Naive thymus-derived CD4-positive, alpha-beta T cell (primary cell): ENCODE data around the gene AXDND1. TPM values are rescaled to one million over a fixed set of nuclear protein-coding genes. Genes with fewer than 3 reads are reported as not detected.

Experiments used
- ATAC-seq: fragments of 150-1000 bp; cut with Tn5 transposase; 2 replicates; pipeline ENCODE4 v1.10.0; 2021; ENCODE audit warnings: mild to moderate bottlenecking, moderate library complexity
- CTCF ChIA-PET: fragments of 350-600 bp; sonication (Branson Sonifier 250); formaldehyde crosslinking; loops from one replicate; lab custom pipeline; 2021; ENCODE audit warnings: antibody characterized with exemption; lab: Charles Lee
- POLR2A ChIA-PET: fragments of 350-600 bp; sonication (Branson Sonifier 250); formaldehyde crosslinking; loops from one replicate; lab custom pipeline; 2021; ENCODE audit warnings: antibody characterized with exemption, inconsistent platforms; lab: Charles Lee
- DNase-seq, 9 donors: peaks; one replicate each; pipeline versions ENCODE4 v3.0.0 to v3.0.0-alpha.2; 2020 to 2022; ENCODE audit warnings: mixed read lengths in 1 of 9
- H3K27ac ChIP-seq: one replicate; pipeline ENCODE4 v1.7.0; 2013; ENCODE audit warnings: mild to moderate bottlenecking, low read depth, low read length, moderate library complexity
- H3K27me3 ChIP-seq, 2 donors: one replicate each; pipeline ENCODE4 v1.7.0; 2013; ENCODE audit warnings: low read length in 2 of 2, mild to moderate bottlenecking in 2 of 2, moderate library complexity in 2 of 2; ENCODE audit not compliant: control insufficient read depth in 2 of 2, insufficient read depth in 2 of 2
- H3K36me3 ChIP-seq, 3 experiments: 1 replicate in 2 of 3; 2 replicates in 1 of 3; pipeline ENCODE4 v1.7.0; 2013; ENCODE audit warnings: low read length in 3 of 3, mild to moderate bottlenecking in 3 of 3, moderate library complexity in 1 of 3; ENCODE audit not compliant: insufficient read depth in 3 of 3, control insufficient read depth in 2 of 3
- H3K4me1 ChIP-seq, 2 donors: one replicate each; pipeline ENCODE4 v1.7.0; 2013; ENCODE audit warnings: low read length in 2 of 2, mild to moderate bottlenecking in 2 of 2, moderate library complexity in 1 of 2; ENCODE audit not compliant: control insufficient read depth in 2 of 2, insufficient read depth in 2 of 2
- H3K4me3 ChIP-seq: 2 replicates; pipeline ENCODE4 v1.7.0; 2013; ENCODE audit warnings: mild to moderate bottlenecking, low read length
- H3K9me3 ChIP-seq, 3 experiments: 1 replicate in 2 of 3; 2 replicates in 1 of 3; pipeline ENCODE4 v1.7.0; 2013; ENCODE audit warnings: low read length in 3 of 3; ENCODE audit not compliant: control insufficient read depth in 2 of 3
- H3K27ac Mint-ChIP-seq, 9 donors: one replicate each; pipeline ENCODE4 v1.8.0; 2020 to 2022; ENCODE audit warnings: mixed read lengths in 9 of 9, mild to moderate bottlenecking in 8 of 9, moderate library complexity in 5 of 9, inconsistent platforms in 2 of 9
- H3K27me3 Mint-ChIP-seq, 5 donors: one replicate each; pipeline ENCODE4 v1.8.0; 2021 to 2022; ENCODE audit warnings: mixed read lengths in 5 of 5, mild to moderate bottlenecking in 1 of 5
- H3K36me3 Mint-ChIP-seq, 5 donors: one replicate each; pipeline ENCODE4 v1.8.0; 2020 to 2022; ENCODE audit warnings: mixed read lengths in 5 of 5, mild to moderate bottlenecking in 3 of 5, inconsistent platforms in 1 of 5
- H3K4me1 Mint-ChIP-seq, 7 donors: one replicate each; pipeline ENCODE4 v1.8.0; 2020 to 2022; ENCODE audit warnings: mixed read lengths in 7 of 7, mild to moderate bottlenecking in 3 of 7, inconsistent platforms in 1 of 7
- H3K4me3 Mint-ChIP-seq, 10 donors: one replicate each; pipeline ENCODE4 v1.8.0; 2020 to 2022; ENCODE audit warnings: mild to moderate bottlenecking in 10 of 10, mixed read lengths in 10 of 10, moderate library complexity in 6 of 10, inconsistent platforms in 2 of 10
- H3K9me3 Mint-ChIP-seq, 11 donors: one replicate each; pipeline ENCODE4 v1.8.0; 2020 to 2022; ENCODE audit warnings: mixed read lengths in 11 of 11, mild to moderate bottlenecking in 4 of 11, inconsistent platforms in 1 of 11, moderate library complexity in 1 of 11
- intact Hi-C, 2 donors: fragments of 100-400 bp; cut with micrococcal nuclease; formaldehyde crosslinking; loops; one replicate each; pipeline ENCODE4 v1.15.1; 2023
- polyA plus RNA-seq, 2 donors: library from polyadenylated mRNA; unstranded; fragments of 300-500 nt; fragmentation: Illumina TruSeq; gene quantifications; one replicate each; pipeline ENCODE4 v1.2.3, GENCODE V29; 2021
- total RNA-seq, 6 experiments: library from RNA in 5 of 6; stranded (reverse) in 5 of 6; gene quantifications; 1 replicate in 5 of 6; 2 replicates in 1 of 6; pipeline ENCODE4 v1.2.3 and lab custom pipeline; 2021 to 2026

Gene AXDND1
- total and polyA plus RNA-seq, 7 experiments from 2014 or later = 0.98 to 2.3 (median 1.3) TPM; not detected in 4

DNA sequence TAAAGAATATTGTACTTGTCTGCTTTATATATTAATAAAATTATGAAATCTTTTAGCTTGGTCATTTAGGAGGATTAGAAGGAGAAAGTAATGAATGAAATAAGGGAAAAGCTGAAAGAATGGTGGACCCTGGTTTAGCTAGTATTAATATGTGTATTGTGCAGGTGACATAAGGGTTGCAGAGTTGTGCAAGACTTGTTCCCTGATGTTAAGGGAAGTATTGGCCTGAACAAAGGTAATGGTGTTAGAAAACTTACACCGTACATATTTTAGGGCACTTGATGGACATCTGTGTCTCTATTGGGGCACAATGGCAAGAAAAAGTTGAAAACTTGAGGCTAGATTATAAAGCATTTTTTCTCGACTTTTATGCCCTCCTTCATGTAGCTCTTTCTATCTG lies 39.9 kb upstream of the AXDND1 start:
- no peaks in the 10 kb centered on the region for H3K27me3 ChIP-seq
- ATAC-seq (no peak), DNase-seq (no peak)
- intact Hi-C loops = no loop called here
- no peaks in the 10 kb centered on the region for H3K9me3 ChIP-seq
- no peak overlapping the region for H3K4me3 ChIP-seq
- H3K36me3 ChIP-seq = peaks cover 0 to 33% (median 0%) of the 10 kb centered on the region in 3 experiments
- H3K27ac ChIP-seq = no peak overlapping the region
- H3K9me3 Mint-ChIP-seq = peaks cover 0 to 10% (median 0%) of the 10 kb centered on the region in 11 donors
- no peaks in the 10 kb centered on the region for H3K4me1 ChIP-seq
- H3K27ac Mint-ChIP-seq = no peak overlapping the region
- peaks cover 9 to 68% (median 50%) of the 10 kb centered on the region in 5 donors for H3K36me3 Mint-ChIP-seq
- POLR2A ChIA-PET = no interaction called here
- no peak overlapping the region for H3K4me3 Mint-ChIP-seq
- H3K4me1 Mint-ChIP-seq = peaks cover 14 to 52% (median 39%) of the 10 kb centered on the region in 7 donors
- CTCF ChIA-PET = no interaction called here
- H3K27me3 Mint-ChIP-seq = no peaks in the 10 kb centered on the region

DNA sequence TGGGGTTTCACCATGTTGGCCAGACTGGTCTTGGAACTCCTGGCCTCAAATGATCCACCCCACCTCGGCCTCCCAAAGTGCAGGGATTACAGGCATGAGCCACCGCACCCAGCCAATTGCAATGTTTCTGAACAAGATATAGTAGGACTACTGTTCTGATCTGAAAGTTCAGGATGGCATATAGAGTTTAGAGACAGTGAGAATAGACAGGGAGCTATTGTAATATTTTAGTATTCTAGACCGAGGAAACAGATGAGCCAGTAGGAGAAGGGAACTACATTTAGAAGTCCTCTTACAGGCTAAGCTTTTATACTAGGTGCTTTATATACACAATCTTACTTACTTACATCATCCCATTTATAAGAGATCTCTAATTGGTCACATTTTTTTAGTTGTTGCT lies 39.0 kb upstream of the AXDND1 start:
- ChIA-PET CTCF (interaction anchor here (0.7 to 0.9 kb wide), 2 partner anchors 26 to 31 kb away, joined by 3 read pairs; no protein-coding TSS in a partner anchor), POLR2A (no interaction called here)
- intact Hi-C loops = no loop called here
- H3K36me3 ChIP-seq = peaks cover 0 to 33% (median 0%) of the 10 kb centered on the region in 3 experiments
- H3K27ac ChIP-seq = no peak overlapping the region
- peaks cover 9 to 63% (median 42%) of the 10 kb centered on the region in 5 donors for H3K36me3 Mint-ChIP-seq
- H3K4me1 Mint-ChIP-seq = peaks cover 16 to 49% (median 38%) of the 10 kb centered on the region in 7 donors
- H3K9me3 Mint-ChIP-seq = peaks cover 0 to 8% (median 0%) of the 10 kb centered on the region in 11 donors
- no peaks in the 10 kb centered on the region for H3K9me3 ChIP-seq
- DNase-seq (no peak), ATAC-seq (no peak)
- no peaks in the 10 kb centered on the region for H3K27me3 ChIP-seq
- no peaks in the 10 kb centered on the region for H3K27me3 Mint-ChIP-seq
- peak overlapping the region in 1 of 9 donors; percentile 81 for H3K27ac Mint-ChIP-seq
- H3K4me1 ChIP-seq = no peaks in the 10 kb centered on the region
- no peak overlapping the region for H3K4me3 ChIP-seq
- no peak overlapping the region for H3K4me3 Mint-ChIP-seq

DNA sequence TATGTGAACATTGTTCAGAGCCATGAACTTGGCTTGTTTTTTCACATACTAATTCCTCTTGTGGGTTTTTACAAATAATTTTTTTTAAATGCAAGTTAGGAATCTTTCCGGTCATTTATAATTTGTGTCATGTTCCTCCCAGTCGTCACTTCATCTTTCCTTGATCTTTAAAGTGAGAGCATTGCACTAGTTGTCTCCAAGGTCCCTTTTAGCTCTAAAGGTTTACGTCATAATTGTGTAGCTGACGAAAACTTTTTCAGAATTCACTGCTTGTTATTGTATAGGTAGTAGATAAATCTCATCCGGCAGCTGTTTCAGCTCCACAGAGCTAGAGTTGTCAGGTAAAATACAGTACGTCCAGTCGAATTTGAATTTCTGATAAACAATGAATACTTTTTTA lies 38.6 kb upstream of the AXDND1 start:
- Histone ChIP-seq H3K27me3 (no peaks in the 10 kb centered on the region), H3K36me3 (peaks cover 0 to 33% (median 0%) of the 10 kb centered on the region in 3 experiments), H3K4me1 (no peaks in the 10 kb centered on the region), H3K4me3 (no peak overlapping the region), H3K27ac (no peak overlapping the region), H3K9me3 (no peaks in the 10 kb centered on the region)
- ChIA-PET POLR2A (no interaction called here), CTCF (interaction anchor here (0.9 kb wide), 1 partner anchor 27 kb away, joined by 3 read pairs; no protein-coding TSS in a partner anchor)
- intact Hi-C loops = no loop called here
- no peak overlapping the region for H3K27ac Mint-ChIP-seq
- peaks cover 8 to 60% (median 37%) of the 10 kb centered on the region in 5 donors for H3K36me3 Mint-ChIP-seq
- no peak for ATAC-seq
- no peak for DNase-seq
- H3K9me3 Mint-ChIP-seq = peaks cover 0 to 6% (median 0%) of the 10 kb centered on the region in 11 donors
- no peak overlapping the region for H3K4me3 Mint-ChIP-seq
- no peaks in the 10 kb centered on the region for H3K27me3 Mint-ChIP-seq
- peaks cover 13 to 45% (median 33%) of the 10 kb centered on the region in 7 donors for H3K4me1 Mint-ChIP-seq

DNA sequence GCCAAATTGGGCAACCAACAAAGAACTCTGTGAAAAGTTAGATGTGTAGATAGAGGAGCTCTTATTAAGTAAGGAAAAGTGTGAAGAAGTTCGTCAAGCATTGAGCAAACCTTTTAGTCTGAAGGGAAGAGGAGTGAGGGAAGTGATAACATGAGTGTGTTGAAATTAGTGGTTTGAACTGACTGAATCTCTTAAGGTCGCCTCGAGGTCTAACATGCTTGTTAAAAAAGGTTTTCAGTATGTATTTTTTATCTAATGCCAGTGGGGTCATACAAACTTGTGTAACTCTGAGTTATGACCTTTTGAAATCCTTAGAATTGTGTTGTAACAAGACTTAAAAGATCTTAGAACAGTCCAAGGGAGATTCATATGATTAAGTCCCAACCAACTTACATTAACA lies 38.1 kb upstream of the AXDND1 start:
- ATAC-seq = peak; percentile 83
- peaks cover 0 to 5% (median 0%) of the 10 kb centered on the region in 11 donors for H3K9me3 Mint-ChIP-seq
- H3K4me3 Mint-ChIP-seq = no peak overlapping the region
- peaks cover 8 to 45% (median 33%) of the 10 kb centered on the region in 7 donors for H3K4me1 Mint-ChIP-seq
- H3K9me3 ChIP-seq = no peaks in the 10 kb centered on the region
- no peaks in the 10 kb centered on the region for H3K27me3 ChIP-seq
- DNase-seq = no peak
- intact Hi-C loops = no loop called here
- peak overlapping the region in 1 of 9 donors; percentile 14 for H3K27ac Mint-ChIP-seq
- H3K27ac ChIP-seq = no peak overlapping the region
- peaks cover 3 to 60% (median 35%) of the 10 kb centered on the region in 5 donors for H3K36me3 Mint-ChIP-seq
- POLR2A ChIA-PET = interaction anchor here (0.6 to 1.6 kb wide), 2 partner anchors 10 to 97 kb away, joined by 3 read pairs; no protein-coding TSS in a partner anchor
- H3K36me3 ChIP-seq = peaks cover 0 to 28% (median 0%) of the 10 kb centered on the region in 3 experiments
- CTCF ChIA-PET = interaction anchor here (0.6 to 0.9 kb wide), 2 partner anchors 27 to 541 kb away, joined by 3 to 5 read pairs; no protein-coding TSS in a partner anchor
- H3K4me1 ChIP-seq = no peaks in the 10 kb centered on the region
- no peak overlapping the region for H3K4me3 ChIP-seq
- H3K27me3 Mint-ChIP-seq = no peaks in the 10 kb centered on the region

DNA sequence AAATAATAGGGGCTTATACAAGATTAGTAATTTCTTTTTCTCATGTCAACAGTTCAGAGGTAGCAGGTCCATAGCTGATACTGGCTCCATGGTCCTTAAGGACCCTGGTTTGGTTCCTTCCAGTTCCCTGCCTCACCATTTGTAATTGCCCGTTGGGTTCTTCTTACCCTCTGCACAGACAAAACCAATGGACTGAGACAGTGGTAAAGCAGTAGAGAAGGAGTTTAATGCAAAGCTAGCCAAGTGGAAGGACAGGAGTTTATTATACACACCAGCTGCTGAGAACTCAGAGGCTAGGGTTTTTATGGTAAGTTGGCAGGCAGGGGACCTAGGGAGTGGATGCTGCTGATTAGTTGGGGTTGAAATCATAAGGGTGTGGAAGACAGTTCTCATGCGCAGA lies 35.9 kb upstream of the AXDND1 start:
- no peaks in the 10 kb centered on the region for H3K27me3 ChIP-seq
- Mint-ChIP-seq H3K9me3 (peaks cover 0 to 5% (median 0%) of the 10 kb centered on the region in 11 donors), H3K27ac (peak overlapping the region in 6 of 9 donors; percentile 3 to 77 (median 62)), H3K4me3 (no peak overlapping the region), H3K36me3 (peaks cover 0 to 59% (median 38%) of the 10 kb centered on the region in 5 donors), H3K4me1 (peaks cover 9 to 41% (median 24%) of the 10 kb centered on the region in 7 donors), H3K27me3 (no peaks in the 10 kb centered on the region)
- POLR2A ChIA-PET = no interaction called here
- H3K9me3 ChIP-seq = no peaks in the 10 kb centered on the region
- no peak overlapping the region for H3K4me3 ChIP-seq
- intact Hi-C loops = loop anchor here in 1 of 2 donors (5.0 kb wide), 1 partner anchor 33 kb away; no protein-coding TSS in a partner anchor
- CTCF ChIA-PET = interaction anchor here (0.7 kb wide), 1 partner anchor 36 kb away, joined by 3 read pairs; the partner anchor contains the start of gene SOAT1
- DNase-seq (no peak), ATAC-seq (no peak)
- no peaks in the 10 kb centered on the region for H3K4me1 ChIP-seq
- peaks cover 0 to 17% (median 0%) of the 10 kb centered on the region in 3 experiments for H3K36me3 ChIP-seq
- no peak overlapping the region for H3K27ac ChIP-seq

DNA sequence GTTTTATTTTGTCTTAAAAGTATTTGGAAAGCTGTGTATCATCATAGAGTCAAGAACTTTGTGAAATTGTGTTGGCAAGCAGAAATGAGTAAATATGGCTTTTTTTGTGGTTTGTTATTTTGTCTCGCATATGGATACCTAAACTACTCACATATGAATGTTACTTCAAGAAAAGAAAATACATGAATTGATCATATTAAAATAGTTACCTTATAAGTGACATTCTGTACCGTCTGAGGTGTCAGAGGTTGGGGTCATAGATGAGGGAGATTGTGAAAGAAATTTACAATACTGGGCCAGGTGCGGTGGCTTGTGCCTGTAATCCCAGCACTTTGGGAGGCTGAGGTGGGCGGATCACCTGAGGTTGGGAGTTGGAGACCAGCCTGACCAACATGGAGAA lies 31.3 kb upstream of the AXDND1 start:
- no peak overlapping the region for H3K27ac ChIP-seq
- POLR2A ChIA-PET = interaction anchor here (0.5 kb wide), 1 partner anchor 24 kb away, joined by 3 read pairs; no protein-coding TSS in a partner anchor
- H3K27me3 ChIP-seq = no peaks in the 10 kb centered on the region
- H3K4me1 ChIP-seq = no peaks in the 10 kb centered on the region
- ATAC-seq (no peak), DNase-seq (no peak)
- Mint-ChIP-seq H3K9me3 (peaks cover 0 to 5% (median 0%) of the 10 kb centered on the region in 11 donors), H3K36me3 (peaks cover 0 to 46% (median 25%) of the 10 kb centered on the region in 5 donors), H3K4me1 (peaks cover 11 to 29% (median 18%) of the 10 kb centered on the region in 7 donors), H3K27me3 (no peaks in the 10 kb centered on the region), H3K27ac (peak overlapping the region in 2 of 9 donors; percentile 5 to 33), H3K4me3 (no peak overlapping the region)
- peaks cover 0 to 26% (median 3%) of the 10 kb centered on the region in 3 experiments for H3K36me3 ChIP-seq
- CTCF ChIA-PET = no interaction called here
- intact Hi-C loops = loop anchor here in 1 of 2 donors (5.0 kb wide), 1 partner anchor 37 kb away; no protein-coding TSS in a partner anchor
- H3K9me3 ChIP-seq = no peaks in the 10 kb centered on the region
- H3K4me3 ChIP-seq = no peak overlapping the region
